HTR-8/SVneo (cell line): ENCODE measurements around the gene TMEFF1.

Experiments used
- DNase-seq: peaks from one replicate; pipeline ENCODE4 v3.0.0; 2011; ENCODE audit warnings: low spot score, mixed read lengths; ENCODE audit not compliant: insufficient read length
- FAIRE-seq: peaks from 2 replicates; lab custom pipeline; 2011; peaks lifted over from hg19 to GRCh38; lab: Jason Lieb, UNC

The TMEFF1 gene

DNA sequence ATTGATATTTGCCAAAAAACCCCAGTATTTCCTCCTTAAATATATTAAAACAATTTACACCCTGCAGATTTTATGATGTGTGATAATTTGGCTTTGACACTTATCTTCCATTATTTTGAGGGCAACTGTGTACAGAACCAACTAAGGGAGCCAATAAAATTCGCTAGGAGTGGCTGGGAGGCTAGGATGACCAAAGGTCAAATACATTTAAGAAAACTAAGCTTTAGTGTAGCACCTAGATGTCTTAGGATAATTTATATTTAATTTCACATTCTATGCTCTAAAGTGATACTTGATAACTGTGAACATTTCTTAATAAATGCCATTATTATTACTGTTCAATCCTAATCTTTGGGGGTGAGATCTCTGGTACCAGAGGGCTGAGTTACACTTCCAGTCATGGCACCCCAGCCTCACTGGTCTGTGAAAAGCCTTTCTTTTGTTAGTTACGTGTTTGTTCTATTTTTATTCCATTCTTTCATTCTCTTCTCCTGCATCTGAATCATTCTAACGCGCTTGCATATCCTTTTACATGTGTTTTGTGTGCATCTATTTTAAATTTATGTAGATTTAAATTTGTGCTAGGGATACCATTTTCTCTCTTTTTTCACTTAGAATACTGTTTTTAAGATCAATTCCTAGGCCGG, 26.9 kb upstream of the TMEFF1 start:
- FAIRE-seq (no peak), DNase-seq (no peak)

DNA sequence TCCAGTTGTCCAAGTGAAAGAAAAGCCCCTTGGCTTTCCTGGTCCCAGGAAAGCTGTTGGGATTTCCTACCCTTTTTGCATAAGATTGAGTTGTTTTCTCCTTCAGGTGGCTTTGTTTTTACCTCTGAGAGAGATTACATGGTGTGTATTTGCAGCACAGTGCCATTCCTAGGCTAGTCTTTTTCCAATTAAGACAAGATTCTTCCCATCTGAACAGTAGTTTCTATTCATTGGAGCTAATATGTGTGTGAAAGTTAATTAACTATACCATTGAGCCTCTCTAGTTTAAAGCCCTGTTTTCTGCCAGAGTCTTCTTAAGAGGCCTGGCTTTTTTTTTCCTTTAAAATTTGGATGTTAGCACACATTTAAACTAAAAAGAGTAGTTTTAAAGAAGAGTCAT, 25.9 kb upstream of the TMEFF1 start:
- FAIRE-seq: no peak

DNA sequence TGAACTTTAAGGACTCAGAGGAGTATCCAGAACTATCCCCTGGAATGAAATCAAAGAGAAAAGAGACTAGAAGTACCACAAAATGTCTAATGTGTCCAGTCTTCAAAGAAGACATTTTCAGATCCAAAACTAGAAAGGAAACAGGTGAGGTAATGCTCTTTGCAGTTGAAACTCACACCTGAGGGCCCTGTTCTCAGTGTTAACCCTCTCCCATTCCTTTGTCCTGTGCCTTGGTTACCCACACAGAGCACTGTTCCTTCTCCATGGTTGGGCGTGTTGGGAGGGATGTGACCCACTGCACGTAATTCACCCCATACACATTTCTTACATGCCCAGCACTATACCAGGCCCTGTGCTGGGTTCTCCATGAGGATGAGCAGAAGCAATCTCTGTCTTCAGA, 24.7 kb upstream of the TMEFF1 start:
- no peak for DNase-seq
- FAIRE-seq: no peak

More for the DNA sequence above, 25.9 kb upstream of the TMEFF1 start:
- DNase-seq: no peak

DNA sequence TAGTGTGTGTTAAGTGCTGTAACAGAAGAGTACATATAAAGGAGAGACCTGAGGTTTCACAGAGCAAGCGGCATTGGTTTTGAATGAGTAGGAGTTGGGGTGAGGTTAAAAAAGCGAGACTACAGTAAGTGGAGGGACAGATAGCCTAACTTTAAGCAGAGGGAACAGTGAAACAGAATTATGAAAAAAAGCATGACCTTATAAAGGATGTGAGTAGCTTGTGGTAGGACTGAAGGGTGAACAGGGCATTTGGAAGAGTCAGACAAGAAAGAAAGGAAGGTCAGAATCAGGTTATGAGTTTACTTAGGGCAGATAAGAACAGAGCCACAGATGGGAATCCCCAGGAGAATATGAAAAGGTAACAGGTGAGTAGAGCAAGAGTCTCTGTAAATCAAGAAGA, 23.5 kb upstream of the TMEFF1 start:
- no peak for FAIRE-seq
- DNase-seq: no peak

DNA sequence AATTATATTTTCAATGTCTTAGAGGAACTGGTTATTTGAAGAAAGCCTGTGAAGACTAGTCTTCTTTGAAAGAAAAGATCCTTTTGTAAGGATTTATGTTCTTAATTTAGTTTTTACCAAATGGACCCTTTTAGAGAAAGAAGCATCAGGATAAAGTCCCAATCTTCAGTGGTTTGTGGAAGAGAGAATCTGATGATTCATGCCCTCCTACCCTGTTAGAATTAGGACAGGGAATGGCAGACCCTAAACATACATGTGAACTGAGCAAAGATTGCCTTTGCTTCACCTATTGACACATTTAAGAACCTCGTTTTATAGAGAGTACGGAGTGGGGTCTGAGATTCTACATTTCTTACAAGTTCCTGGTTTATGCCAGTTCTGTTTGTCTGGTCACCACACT, 20.1 kb upstream of the TMEFF1 start:
- DNase-seq (no peak), FAIRE-seq (no peak)

DNA sequence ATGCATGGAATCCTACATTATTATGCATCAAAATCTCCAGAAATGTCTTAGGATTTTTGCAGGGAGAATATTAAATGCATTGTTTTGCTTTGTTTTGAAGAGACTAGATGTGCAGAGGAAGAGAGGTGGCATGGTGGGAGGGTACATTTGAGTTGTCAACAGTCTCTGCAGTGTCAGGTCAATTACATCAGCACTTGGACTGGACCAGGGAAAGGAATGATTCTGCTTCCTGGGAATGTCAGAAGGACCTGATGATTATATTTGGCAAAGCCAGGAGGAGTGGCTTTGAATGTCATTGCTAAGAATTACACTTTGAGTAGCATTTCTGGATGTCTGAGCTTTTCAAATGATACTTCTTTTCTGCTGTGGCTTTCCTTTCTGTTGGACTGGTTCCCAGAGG, 17.5 kb upstream of the TMEFF1 start:
- DNase-seq (no peak), FAIRE-seq (no peak)

DNA sequence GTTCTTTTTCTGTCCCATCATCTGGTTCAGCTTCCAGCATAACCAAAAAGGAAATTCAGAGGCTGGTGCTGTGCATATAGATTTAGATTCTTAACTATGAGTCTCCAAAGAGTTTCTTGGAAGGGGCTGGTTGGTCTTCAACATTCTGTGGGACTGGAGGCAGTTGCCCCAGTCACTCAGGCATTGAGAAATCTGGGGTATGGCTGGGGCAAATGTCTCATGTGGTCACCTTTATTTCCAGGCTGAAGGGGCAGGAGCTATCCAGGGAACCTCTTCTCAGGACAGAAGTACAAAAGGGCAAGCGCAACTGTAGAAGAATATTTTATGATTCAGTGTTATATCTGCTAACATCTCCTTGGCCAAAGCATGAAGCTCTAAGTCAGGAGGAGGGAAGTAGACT, 15.4 kb upstream of the TMEFF1 start:
- FAIRE-seq (no peak), DNase-seq (no peak)

DNA sequence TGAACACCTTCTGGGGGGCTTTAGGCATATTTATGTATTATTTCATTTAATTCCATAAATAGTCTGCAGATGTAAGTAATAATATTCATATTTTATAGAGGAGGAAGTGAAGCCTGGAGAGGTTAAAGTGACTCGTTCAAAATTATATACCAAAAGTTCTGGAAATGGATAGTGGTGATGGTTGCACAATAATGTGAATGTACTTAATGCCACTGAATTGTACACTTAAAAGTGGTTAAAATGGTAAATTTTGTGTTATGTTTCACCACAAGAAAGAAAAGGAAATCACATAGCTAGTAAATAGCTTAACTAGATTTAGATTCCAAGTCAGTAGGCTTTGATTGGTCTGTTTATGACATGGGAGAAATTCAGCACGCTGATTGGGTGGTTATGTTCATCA, 13.0 kb upstream of the TMEFF1 start:
- FAIRE-seq: no peak
- no peak for DNase-seq

DNA sequence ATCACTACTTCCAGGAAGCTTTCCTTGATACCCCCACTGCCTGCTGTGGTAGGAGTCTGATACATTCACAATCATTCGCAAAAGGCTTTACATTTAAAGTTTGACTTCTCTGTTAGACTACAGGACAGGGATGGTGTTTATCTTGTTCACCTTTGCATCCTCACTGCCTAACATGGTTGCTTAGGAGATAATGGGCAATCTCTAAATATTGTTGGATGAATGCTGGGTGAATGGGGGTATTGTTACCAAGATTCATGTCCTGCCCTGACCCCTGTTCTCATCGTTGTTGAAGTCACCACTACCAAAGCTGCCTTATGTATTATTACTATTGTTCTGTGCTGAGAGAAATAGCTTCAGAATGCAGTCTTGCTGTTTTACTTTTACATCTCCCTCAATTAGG, 7.7 kb upstream of the TMEFF1 start:
- no peak for DNase-seq
- FAIRE-seq: no peak

DNA sequence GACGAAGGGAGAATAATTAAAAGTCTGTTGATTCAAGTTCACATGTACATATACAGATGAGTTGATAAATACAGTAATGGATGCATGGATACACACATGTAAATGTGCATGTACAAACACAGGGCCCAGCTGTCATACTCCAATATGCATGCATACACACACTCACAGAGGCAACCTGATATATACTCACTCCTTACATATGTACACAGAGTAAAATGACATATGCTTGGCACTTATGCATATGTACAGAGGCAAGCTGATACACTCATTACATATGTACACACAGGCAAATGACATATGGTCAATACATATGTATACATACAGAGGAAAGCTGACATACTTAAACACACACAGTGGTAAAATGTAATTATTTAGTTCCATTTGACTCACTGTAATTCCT, 7.2 kb upstream of the TMEFF1 start:
- FAIRE-seq (no peak), DNase-seq (no peak)

DNA sequence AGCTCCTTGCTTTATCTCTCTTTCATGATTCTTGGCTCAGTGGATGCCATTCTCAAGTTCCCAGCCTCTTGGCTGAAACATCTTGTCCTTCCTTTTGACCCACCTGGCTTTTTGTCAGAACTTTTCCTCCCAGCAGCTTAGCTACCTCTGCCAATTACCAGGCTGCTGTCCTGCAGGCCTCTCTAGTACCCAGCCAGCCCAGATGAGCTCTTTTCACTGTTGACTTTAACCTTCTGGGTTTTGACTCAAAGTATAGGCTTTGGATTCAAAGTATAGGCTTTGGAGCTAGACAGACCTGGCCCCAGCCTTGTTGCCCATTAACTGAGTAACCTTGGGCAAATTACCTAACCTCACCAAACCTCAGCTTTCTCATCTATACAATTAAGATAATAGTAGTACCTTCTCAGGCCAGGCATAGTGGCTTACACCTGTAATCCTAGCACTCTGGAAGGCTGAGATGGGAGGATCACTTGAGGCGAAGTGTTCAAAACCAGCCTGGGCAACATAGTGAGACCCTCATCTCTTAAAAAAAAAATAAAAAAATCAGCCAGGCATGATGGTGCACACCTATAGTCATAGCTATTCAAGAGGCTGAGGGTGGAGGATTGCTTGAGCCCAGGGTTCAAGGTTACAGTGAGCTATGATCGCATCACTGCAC, 6.6 kb upstream of the TMEFF1 start:
- DNase-seq: no peak
- no peak for FAIRE-seq

DNA sequence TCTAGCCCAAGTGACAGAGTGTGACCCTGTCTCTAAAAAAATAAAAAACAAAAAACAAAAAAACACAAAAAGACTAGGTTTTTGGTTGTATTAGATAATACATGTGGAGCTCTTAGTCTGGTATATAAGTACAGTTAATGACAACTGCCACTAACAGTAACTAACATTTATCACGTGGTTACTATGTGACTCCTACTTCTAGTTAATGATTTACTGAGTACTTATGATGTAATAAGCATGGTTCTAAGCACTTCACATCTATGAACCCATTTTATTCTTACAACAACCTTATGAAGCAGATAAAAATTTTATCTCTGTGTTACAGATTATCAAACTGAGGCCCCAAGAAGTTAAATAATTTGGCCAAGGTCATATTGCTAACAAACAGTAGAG, 6.1 kb upstream of the TMEFF1 start:
- FAIRE-seq: no peak
- no peak for DNase-seq

DNA sequence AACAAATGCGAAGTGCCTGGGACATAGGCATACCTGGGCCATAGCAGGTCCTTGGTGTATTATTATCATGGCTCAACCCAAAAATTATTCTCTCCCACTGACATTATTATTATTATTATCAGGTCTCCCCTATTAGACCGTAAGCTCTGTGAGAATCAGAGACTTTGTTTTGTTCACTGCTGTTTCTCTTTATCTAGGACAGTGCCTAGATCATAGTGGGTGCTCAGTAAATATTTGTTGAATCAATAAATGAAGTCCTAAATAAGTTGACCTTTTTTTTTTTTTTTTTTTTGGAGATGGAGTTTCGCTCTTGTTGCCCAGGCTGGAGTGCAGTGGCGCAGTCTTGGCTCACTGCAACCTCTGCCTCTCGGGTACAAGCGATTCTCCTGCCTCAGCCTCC, 4.9 kb upstream of the TMEFF1 start:
- DNase-seq: no peak
- FAIRE-seq: no peak

DNA sequence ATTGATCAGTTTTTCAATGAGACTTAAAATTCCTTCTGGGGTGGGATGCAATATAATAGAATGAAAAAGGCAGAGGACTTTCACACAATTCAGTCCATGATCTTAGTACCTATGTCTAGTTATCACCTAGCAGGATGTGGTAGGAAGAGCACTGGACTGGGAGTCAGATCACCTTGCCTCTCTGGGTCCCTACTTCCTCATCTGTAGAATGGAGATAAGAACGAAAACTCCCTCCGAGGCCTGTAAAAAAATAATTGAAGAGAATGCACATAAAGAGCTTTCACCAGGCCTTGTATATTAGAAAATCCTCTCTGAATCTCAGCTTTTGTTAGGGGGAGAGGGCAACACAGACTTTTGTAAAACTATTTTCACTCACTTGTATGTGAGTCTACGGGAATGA, 681 bp upstream of the TMEFF1 start:
- DNase-seq (no peak), FAIRE-seq (no peak)

DNA sequence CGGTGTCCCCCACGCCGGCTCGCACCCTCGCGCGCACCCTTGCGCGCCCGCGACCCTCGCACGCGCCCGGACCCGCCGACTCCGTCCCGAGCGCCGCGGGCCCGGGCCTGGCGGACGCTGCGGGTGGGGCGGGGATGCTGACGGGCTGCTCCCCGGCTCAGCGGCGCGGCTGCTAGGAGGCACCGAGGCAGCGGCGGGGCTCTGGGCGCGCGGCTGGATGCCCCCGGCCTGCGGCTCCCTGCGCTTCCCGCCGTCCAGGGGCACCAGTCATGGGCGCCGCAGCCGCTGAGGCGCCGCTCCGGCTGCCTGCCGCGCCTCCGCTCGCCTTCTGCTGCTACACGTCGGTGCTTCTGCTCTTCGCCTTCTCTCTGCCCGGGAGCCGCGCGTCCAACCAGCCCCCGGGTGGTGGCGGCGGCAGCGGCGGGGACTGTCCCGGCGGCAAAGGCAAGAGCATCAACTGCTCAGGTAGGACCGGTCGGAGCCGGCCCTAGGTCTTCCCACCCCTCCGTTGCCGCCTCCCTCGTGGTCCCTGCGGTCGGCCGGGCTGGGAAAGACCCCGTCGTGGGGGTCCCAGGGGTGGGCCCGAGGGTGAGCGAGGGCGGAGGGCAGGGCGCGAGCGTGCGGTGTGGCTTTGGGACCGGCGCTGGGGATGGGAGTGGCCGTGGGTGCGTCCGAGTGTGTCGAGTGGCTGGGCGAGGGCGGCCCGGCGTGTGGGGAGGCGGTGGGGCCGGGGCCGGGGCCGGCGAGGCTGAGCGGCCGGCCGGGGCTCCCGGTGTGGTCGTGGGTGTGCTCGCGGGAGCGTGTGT, 530 bp downstream of the TMEFF1 start:
- FAIRE-seq: no peak

DNA sequence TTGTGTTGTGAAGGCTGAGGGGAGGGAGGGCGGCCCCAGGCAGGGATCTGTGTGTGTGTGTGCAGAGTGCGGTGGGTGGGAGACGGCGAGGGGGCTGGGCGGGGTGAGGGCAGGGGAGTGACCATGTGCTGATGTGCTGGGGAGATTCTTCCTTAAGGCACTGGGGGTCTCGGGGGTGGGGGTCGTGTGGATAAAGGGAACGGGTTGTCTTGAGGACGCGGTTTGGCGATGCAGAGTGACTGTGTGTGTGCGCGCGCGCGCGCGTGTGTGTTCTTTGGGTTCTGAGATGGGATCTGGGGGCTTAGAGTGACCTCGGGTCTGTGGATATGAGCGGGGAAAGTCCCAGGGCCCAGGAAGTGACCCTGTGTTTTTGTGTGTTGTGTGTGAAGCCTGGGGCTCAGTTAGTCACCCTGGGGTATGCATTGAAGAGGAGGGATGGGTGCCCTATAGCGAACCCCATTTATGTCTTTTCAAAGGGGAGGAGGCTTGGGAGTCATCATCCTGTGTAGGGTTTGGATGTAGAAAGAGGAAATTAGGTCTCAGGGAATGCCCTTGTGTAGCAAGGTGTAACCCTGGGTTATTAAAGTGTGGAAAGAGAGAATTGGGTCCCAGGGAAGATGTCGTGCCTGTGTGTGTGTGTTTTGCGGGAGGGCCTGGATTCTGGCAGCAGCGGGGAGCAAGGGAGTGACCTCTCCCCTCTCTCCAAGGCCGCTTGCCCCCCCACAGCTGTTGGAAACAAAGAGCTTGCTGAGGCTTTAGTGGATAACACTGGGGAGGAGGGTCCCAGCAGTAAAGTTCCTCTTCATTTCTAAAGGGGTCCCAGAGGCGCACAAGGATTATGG, 1.4 kb downstream of the TMEFF1 start:
- DNase-seq (peak; percentile 7), FAIRE-seq (no peak)

More for the DNA sequence above, 530 bp downstream of the TMEFF1 start:
- DNase-seq: peak; percentile 13

DNA sequence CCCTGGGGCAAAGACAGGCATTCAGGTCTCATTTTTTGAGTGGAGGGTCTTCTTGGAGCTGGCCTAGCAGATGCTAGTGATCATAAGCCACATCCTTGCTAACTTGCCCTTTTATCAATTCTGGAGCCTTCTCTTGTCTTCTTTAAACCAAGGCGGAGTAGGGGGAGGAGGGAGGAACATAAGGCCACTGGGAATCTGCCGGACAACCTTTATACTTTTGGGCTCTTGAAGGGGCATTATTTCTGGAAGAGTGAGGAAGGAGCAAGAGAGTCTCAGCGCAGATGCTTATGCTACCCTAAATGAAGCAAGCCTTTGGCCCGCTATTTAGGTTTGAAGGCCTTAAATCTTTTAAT, 2.0 kb downstream of the TMEFF1 start:
- FAIRE-seq (no peak), DNase-seq (no peak)

DNA sequence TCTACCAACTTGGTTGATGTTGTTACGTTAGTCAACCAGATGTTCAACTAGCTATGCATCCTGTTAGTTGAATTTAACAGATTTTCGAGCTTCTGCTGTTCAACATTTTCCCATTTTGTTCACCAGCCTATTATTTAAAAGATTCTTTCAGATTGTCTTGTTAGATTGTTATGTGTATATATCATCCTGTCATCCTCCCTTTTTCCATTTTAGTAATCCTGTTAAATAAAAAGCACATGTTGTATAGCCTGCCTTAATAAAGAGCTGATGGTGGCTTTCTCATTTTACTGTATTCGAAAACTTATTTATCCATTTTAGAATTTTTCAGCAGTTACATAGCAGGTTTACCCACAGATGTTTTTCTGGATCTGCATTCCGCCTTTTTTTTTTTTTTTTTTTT, 4.3 kb downstream of the TMEFF1 start:
- DNase-seq (no peak), FAIRE-seq (no peak)

DNA sequence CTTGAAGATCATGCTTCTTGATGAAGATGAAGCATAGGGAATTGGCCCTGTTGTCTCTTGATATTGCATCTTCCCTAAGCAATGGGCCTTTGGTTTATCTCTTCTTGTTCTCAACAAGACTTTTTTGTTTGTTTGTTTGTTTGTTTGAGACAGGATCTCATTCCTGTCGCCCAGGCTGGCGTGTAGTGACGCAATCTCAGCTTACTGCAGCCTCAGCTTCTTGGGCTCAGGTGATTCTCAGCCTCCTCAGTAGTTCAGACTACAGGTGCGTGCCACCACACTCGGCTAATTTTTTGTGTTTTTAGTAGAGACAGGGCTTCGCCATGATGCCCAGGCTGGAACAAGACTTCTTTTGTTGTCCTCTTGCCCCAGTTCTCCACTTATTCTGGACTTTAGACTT, 5.2 kb downstream of the TMEFF1 start:
- FAIRE-seq (no peak), DNase-seq (no peak)

DNA sequence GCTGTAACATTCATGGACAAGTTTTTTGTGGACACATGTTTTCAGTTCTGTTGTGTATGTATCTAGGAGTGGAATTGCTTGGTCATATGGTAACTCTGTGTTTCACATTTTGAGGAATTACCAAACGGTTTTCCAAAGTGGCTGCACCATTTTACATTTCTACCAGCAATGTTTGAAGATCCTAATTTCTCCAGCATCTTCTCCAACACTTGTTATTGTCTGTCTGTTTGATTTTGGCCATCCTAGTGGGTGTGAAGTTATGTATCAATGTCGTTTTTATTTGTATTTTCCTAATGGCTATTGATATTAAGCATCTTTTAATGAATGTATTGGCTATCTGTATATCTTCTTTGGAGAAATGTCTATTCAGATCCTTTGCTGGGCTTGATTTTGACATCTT, 6.9 kb downstream of the TMEFF1 start:
- no peak for DNase-seq
- no peak for FAIRE-seq

DNA sequence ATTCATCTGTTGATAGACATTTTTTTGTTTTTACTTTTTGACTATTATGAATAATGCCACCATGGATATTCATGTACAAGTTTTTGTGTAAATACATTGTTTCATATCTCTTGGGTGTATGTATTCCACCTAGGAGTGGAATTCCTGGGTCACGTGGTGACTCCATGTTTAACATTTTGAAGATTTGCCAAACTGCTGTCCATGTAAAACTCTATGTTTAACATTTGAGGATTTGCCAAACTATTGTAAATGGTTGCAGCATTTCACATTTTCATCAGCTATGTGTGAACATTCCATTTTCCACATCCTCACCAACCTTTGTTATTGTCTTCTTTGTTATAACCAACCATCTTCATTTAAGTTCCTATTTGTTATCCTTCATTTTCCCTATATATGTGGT, 12.2 kb downstream of the TMEFF1 start:
- FAIRE-seq: no peak
- no peak for DNase-seq
